HCEC 1CT (cell line): ENCODE measurements around the gene BBS2.
A peak's percentile ranks its signal among the peaks of the same experiment; 100 is the strongest.

Source experiments
- DNase-seq: peaks from one replicate; pipeline ENCODE4 v3.0.0-alpha.2; 2017

The BBS2 gene, protein sequence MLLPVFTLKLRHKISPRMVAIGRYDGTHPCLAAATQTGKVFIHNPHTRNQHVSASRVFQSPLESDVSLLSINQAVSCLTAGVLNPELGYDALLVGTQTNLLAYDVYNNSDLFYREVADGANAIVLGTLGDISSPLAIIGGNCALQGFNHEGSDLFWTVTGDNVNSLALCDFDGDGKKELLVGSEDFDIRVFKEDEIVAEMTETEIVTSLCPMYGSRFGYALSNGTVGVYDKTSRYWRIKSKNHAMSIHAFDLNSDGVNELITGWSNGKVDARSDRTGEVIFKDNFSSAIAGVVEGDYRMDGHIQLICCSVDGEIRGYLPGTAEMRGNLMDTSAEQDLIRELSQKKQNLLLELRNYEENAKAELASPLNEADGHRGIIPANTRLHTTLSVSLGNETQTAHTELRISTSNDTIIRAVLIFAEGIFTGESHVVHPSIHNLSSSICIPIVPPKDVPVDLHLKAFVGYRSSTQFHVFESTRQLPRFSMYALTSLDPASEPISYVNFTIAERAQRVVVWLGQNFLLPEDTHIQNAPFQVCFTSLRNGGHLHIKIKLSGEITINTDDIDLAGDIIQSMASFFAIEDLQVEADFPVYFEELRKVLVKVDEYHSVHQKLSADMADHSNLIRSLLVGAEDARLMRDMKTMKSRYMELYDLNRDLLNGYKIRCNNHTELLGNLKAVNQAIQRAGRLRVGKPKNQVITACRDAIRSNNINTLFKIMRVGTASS

DNA sequence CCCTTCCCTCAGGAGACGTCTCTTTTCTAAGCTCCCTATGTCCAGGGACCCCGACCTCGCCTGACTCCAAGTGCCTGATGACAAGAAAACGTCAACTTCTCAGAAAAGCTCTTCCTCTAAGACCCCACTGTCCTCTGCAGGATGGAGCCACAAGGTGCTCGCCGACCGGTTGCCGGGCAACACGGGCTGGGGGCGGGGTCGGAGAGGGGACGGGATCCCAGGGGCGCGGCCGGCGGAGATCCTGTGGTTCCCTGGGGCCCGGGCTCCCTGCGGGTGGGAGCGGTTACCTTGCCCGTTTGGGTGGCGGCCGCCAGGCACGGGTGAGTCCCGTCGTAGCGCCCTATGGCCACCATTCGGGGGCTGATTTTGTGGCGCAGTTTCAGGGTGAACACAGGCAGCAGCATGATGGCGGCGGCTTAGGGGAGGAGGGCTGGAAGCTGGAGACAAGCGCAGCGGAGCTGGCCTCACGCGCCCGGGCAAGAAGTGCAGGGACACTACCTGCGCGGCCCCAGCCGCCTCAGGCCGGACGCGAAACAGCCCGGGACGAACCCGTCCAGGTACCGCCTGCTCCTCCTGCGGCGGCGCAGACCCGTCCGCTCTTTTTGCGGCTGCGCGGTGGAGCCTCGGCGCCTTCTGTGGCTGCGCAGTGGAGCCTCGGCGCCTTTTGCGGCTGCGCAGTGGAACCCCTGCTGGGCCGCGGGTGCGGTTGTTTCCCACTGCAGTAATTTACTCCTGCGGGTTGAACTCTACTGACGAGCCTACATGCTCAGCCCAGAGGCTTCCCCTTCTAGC is at the start of gene BBS2:
TSS of gene BBS2 (minus strand) at position 566 of the 792 bp plus-strand sequence. CDS start at position 404, 162 bp downstream.
- DNase-seq = peak; percentile 78

DNA sequence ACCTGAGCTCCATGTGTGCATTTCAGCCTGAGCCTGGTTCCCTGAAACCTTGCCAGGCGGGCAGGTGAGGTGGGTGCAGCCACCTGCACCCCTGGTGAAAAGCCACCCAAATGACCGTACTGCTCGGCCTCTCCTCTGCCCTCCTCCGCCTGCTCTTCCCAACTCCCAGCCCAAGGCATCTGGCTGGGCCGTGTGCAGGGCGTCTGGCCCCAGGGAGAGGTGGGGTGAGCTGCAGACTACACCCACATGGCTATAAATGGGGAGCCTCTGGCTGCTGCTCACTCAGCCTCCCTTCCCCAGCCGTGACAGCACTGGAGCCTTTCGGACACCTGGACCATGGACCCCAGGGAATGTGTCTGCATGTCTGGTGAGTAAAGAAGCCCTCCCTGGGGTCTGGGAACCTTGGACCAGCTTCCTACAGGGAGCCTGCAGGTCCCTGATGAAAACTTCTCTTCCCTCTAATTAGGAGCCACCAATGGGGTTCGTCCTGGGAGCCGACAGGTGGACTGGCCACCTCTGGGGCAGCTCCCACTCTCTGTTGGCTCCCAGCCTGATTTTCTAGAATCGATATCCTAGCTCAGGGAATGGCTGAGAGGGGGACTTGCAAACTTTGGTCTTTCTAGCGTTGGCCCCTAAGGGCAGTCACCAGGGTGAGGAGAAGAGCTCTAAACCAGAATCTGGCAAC is 45.1 kb upstream of the BBS2 start, which contains the start of gene MT4:
TSS of gene MT4 (plus strand) at position 281 of the 685 bp plus-strand sequence. CDS start at position 337, 56 bp downstream.
- DNase-seq = no peak

DNA sequence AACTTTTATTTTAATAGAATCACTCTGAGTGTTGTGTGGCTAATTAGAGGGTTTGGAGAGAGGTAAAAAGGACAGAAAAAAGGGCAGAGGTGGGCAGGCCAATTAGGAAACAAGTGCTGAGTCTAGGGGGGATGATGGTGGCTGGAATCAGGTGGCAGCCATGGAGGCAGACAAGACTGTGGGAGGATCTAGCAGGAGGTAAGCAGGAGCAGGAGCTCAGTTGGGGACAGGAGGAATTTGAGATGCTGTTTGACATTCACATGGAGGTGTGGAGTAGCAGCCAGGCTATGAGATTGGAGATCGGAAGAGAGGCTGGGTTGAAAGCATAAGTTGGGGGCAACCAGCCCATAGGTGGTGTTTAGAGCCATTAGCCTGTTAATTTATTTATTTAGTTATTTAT is 41.3 kb upstream of the BBS2 start:
- DNase-seq = no peak

DNA sequence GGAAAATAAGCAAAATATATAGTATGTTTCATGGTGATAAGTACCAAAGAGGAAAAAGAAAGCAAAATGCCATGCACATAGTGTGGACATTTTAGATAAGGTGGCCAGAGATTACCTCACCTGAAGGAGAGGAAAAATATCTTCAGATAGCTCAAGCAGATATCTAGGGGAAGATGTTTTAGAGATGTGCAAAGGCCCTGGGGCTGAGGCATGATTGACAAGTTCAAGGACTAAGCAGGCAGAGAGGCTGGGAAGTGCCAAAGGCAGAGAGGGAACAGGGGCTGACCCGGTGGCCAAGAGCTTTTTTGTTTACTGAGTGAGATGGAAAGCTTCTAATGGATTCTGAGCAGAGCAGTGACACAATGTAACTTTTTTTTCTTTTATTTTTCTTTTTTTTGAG is 40.6 kb upstream of the BBS2 start:
- no peak for DNase-seq

DNA sequence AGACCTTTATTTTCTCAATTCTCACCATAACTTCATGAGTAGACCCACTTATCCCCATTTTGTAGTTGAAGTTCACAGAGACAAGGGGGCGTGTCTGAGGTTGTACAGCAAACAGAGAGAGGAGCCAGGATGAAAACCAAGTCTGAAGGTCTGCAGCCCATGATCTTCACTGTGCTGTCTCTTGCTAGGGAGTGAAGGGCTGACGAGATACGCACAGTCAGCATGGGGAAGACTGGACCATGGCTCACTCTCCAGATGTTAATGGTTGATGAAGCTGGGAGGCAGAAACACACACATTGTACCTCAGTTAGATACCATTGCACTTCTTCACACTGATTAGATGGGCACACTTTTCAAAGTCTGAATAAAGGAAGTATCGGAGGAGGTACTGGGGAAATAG is 39.3 kb upstream of the BBS2 start:
- DNase-seq = no peak

DNA sequence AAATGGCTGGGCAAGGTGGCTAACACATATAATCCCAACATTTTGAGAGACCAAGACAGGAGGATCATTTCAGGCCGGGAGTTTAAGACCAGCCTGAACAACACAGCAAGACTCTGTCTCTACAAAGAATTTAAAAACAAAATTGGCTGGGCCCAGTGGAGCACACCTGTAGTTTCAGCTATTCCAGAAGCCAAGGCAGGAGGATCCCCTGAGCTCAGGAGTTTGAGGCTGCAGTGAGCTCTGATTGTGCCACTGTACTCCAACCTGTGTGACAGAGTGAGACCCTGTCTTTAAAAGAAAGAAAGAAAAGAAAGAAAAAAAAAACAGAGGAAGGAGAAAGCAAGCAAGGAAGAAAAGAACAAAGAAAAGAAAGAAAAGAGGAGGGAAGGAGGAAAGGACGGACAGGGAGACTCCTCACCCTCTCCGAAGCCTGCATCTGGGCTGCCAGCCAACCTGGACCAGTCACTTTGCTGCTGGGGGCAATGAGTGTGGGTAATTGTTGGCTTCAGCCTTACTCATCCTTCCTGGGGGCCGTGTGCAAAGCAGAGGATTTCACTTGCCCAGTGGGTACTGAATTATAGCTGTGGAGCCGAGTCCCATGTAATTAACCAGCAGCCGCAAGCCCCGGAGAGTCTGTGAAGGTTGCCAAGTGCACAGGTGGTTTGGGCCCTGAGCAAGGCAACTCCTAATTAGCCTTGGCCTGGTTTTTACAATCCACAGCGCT is 38.4 kb upstream of the BBS2 start:
- peak; percentile 34 for DNase-seq

DNA sequence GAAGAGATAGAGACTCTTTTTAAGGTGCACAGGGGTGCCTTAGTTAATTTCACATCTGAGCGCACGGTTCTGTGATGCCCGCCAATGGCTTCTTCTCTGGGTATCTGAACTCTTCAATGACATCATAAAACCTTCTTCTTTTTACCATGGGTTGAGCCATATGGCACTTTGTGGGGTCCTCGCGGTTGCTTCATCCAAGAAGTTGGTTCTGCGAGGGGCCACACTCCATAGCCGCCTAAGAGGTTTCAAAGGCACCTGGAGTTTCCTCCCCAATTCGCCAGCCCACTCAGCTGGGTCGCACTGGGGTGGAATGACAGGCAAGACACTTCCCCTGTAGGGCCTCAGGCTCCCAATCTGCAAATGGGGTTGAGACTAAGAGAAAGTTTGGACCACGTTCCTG is 34.6 kb upstream of the BBS2 start:
- no peak for DNase-seq

DNA sequence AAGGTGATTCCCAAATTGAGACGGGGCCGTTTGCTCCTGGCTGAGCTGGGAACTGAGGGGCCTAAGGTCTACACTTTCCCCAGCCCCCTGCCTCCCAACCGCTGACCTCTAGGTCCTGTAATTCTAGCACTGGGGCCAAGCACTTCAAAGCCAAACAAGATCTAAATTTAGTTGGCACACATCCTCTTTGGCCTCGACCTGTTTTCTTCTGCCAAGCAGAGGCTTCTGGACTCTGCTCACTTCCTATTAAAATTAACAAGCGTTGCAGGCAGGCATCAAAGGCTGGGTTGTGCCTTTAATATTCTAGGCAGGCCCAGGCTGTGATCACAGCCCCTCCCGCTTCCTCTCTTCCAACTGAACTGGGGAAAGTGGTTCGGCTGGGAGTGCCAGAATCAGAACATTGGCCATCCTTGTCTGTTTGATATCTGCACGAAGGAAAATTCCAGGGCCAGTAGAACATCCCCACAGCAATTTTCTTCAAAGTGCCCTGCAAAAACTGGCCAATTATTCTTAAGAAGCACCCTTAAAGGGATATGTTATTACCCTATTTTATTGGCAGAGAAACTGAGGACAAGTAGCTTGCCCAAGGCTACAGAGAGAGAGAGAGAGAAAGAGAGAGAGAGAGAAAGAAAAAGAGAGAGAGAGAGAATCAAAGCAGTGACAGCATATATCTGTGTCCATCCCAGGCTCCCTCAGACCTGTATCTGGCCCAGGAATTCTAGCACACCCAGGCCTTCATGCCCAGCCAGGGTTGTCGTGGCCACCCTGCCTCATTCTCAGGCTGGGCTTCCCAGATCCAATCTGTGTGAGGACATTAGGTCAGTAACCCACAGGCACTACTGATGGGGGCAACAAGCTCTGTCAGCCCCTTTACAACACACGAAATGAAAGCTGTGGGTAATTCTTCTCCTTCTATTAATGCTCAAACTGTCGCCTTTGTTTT is 32.2 kb upstream of the BBS2 start:
- DNase-seq = no peak

DNA sequence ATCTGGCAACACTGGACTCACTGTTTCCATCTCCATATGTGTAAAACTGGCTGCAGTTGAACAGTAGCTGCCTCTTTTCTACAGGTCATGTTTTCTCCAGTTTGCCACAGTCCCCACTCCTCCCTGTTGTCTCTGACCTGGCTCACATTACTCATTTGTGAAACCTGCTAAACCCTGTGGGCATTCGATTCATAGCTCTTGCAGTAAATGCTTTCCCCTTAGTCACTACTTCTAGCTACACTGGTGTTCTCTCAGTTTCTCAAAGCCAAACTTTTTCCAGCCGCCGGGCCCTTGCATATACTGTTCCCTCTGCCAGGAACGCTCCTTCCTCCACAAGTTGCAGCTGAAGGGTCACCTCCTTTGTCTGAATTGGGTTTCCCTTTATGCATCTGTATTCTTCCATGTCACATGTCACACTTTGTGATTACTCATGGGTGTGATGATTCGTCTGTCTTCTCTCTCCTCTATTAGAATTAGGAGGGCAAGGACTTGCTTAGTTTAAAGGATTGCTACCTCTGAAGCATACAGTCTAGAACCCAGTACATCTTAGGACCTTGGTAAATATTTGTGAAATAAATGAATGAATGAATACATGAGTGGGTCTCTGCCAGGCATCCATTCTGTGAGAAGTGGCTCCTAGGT is 30.0 kb upstream of the BBS2 start:
- no peak for DNase-seq

DNA sequence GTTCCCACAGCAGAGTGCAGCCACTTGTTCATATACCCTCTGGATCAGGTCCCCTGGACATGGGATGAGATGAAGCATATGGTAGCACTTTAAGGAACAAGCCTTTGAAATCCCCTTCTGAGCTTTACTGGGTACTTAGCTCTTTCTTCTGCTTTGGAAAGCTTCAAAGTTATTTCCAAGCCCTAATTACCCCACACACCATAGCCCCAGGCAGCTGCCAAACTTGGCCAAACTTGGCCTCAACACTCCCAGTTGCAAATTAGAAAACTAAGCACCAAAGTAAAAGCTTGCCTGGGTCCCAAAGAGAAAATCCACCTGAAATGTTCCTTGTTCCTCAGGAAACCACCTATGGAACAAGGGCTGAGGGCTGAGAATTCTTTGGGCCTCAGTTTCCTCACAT is 29.3 kb upstream of the BBS2 start:
- DNase-seq = no peak

DNA sequence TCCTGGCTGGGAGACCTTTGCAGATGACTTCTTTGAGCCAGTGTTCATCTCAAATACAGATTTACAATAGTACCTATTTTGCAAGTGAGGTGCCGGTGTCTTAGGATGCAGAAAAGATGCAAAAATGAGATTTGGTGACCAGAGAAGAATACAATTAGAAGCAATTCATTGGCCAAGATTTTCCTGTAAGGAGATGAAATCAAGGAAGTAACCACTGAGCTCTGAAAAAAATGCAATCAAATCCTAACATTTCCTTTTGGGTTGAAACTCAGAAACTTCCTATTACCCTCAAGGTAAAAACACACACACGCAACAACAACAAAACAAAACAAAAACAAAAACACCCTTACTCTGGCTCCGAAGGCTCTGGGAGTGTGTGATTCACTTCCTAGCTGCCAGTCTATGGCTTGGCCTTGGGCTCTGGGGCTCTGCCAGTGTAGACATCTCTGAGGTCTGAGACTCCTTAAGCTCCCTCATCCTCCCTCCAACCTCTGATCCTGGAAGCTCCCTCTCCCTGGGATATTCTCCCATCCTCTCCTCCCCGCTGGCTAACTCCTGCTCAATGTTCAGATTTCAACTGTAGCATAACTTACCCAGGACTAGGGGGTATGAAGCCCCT is 28.2 kb upstream of the BBS2 start:
- DNase-seq = no peak

DNA sequence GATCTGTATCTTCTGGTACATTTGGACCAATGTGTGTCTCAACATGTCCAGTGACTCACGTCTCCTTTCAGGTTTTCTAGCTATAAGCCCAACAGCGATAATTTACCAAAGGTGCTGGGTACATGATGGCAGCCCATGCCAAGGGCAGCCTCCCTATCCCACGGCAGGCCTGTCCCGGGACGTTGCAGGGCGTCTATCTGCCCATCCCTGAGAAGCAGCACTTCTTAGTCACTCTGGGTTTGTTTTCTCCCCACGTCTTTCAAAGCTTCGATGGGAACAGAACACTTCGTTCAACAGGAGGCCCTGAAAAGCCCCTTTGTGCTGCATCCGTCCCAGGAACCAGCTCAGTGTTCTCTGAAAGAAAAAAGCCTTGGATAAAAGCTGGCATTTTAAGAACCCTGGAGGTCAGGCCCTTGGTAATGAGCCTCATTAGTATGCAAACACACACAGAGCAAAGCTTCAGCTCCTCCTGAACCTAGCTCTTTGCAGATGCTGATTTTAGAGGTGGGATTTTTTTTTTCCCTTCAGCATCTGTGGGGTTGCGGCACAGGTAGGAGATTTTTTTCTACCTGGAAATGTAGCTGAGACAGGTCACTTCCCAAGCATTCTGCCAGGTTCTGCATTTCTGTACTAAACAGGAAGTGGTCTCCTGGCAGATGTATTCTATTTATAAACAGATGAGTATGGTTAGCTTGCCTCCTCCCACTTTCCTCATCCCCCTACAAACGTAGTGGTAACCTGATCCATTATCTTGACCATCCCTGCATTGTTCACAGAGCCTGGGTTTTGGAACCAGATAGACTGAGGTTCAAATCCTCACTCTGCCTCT is 27.5 kb upstream of the BBS2 start:
- peak; percentile 67 for DNase-seq

DNA sequence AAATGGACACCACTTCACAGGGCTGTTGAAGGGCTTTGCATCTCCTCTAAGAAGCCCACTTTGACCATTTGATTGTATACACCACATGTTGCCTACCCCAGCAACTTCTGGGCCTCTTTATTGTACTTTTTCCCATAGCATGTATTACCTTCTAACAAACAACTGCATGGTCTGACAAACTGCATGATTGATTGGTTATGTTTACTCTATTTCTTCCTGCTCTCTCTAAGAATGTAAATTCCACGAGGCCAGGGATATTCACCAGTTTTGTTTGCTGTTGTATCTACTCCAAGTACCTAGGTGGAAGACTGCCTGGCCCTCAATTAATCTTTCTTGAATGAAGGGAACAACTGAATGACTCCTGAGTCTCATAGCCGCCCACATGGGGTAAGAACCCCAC is 22.2 kb upstream of the BBS2 start:
- DNase-seq = no peak

DNA sequence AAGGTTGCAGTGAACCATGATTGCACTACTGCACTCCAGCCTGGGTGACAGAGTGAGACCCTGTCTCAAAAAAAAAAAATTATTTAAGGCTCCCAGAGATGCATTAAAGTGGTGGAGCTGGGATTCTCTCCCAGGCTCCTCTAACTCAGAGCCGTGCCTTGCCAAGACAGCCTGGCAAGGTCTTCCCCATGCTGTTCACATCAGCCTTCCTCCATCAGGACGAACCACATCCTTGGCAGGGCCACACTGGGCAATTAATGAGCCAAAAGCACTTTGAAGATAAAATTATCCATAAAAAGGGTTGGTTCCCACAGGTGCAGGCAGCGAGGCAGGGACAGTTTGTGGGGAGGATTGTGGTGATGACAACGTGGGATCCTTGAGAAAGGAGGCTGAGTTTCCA is 19.8 kb upstream of the BBS2 start:
- DNase-seq = no peak

DNA sequence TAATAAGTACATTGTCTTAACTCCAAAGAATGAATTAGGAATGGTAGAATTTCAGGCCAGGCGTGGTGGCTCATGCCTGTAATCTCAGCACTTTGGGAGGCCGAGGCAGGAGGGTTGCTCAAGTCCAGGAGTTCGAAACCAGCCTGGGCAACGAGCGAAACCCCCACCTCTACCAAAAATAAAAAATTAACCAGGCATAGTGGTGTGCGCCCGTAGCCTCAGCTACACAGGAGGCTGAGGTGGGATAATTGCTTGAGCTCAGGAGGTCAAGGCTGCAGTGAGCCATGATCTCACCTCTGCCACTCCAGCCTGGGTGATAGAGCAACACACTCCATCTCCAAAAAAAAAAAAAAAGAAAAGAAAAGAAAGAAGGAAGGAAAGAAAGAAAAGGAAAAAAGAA is 18.5 kb upstream of the BBS2 start:
- no peak for DNase-seq

DNA sequence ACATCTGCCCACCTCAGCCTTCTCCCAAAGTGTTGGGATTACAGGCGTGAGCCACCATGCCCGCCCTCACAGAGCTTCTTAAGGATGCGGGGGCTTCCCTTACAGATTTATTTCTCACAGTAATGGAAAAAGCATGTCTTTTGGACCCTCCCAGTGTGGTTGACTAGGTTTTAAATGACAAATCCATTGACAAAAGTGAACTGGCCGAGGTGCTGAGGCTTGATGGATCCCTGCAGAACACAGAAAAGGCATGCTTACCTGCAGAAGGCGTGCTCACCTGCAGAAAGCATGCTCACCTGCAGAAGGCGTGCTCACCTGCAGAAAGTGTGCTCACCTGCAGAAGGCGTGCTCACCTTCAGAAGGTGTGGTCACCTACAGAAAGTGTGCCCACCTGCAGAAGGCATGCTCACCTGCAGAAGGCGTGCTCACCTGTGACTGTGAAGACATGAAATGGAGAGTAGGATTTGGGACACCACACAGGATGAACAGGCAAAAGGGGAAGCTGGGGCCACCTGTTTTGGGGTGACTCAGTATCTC is 15.1 kb upstream of the BBS2 start:
- DNase-seq = no peak

DNA sequence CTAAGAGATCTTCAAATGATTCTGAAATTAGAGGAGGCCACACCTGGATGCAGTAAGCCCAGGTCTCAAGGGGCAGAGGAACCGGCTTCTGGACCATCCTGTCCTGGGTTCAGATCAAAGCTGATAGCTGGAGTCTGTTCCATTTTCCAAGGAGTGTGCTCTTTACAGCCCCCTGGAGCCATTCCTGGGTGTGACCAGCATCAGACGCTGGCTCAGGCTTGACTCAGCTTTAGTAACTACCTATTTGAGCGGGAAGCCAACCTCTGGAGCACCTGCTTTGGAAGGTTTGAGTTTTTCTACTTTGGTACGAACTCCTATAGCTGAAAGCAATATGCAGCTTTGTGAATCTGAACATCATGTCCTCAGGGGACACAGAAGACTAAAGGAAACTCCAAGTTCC is 12.9 kb upstream of the BBS2 start:
- DNase-seq = no peak

DNA sequence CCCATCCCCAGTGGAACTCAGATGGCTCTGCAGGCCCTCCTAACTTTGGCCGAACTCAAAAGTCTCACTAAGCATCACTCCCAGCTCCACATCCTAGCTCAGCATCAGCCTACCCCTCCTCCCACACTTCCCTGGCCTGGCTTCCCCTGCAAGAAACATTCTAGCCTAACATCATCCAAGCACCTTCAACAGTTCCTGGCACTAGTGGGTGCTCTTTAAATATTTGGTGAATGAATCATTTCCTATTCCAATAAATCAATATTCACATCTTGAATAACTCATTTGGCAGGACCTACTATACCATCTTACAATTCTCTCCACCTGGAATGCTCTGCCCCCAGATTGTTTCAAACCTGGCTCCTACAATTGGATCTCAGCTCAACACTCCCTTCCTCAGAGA is 11.0 kb upstream of the BBS2 start:
- peak; percentile 20 for DNase-seq

DNA sequence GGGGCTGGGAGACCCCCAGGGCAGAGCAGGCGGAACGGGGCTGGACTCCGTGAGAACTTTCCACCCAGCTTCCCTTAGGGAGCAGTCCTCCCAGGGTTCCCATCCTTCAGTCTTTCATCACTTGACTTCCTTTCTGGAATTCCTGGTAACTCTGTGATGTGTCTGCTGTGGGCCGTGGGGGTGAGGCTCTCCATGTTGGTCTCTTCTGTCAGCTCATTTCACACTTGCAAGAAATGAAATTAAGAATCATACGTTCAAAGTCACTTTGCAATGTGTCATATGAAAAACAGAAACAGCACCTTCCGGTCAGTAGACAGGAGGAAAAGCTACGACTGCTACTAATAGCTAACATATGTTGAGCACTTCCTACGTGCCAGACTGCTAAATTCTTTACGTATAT is 5.4 kb upstream of the BBS2 start:
- peak; percentile 30 for DNase-seq
